Measurements from ENCODE around the gene UTS2B. TPM values are rescaled to one million over a fixed set of nuclear protein-coding genes. Genes with fewer than 3 reads are reported as not detected.

Gene UTS2B
- total and polyA plus RNA-seq, 10 of the 15 experiments (the other 5 are each of a cell fraction or from before 2014, with no cell fraction given): 0.15 to 0.72 (median 0.44) TPM

DNA sequence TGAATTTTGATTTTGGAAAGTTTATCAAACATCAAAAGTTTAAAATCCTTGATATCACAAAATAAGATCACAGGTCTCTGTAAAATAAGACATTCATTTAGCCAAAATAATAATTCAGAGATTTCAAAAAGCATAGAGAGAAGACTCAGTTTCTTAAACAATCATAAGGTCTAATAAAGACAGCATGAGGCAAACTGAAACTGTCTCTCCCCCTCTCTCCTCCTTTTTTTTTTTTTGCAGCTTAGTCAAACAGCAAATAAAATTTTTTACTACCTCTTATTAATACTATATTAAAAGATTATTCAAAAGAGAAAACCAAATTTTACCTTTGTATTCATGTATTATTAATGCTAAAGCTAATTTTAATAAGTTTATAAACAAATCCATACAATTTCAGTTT, 73.9 kb downstream of the UTS2B start (continued):
- TF ChIP-seq EP300 (IDR thresholded peaks at IDR 0.05; ENCODE audit: borderline replicate concordance in 1 of 2, control insufficient read depth in 1 of 2, low read depth in 2 of 2, low read length in 2 of 2) (0 out of 4 replicates have a peak, but pooled peaks of 1 of the 2 experiments have one; percentile 10), YBX1 (IDR thresholded peaks at IDR 0.05) (no peak), NR2C1 (IDR thresholded peaks at IDR 0.05) (no peak), MTA3 (IDR thresholded peaks at IDR 0.05; ENCODE audit: borderline replicate concordance, low read length) (no peak), JUNB (IDR thresholded peaks at IDR 0.05) (peak; percentile 83), TCF12 (IDR thresholded peaks at IDR 0.05; ENCODE audit: low read depth, low read length) (no peak), ZSCAN29 (IDR thresholded peaks at IDR 0.05) (no peak), ZNF384 (IDR thresholded peaks at IDR 0.05; ENCODE audit: borderline replicate concordance, low read depth, low read length) (peak; percentile 69; the same call in 1 of the 2 replicates)
- TF ChIP-seq, protein P1, sequence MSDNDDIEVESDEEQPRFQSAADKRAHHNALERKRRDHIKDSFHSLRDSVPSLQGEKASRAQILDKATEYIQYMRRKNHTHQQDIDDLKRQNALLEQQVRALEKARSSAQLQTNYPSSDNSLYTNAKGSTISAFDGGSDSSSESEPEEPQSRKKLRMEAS (IDR thresholded peaks at IDR 0.05; ENCODE audit: low read depth, low read length): no peak
- TF ChIP-seq, protein P2, sequence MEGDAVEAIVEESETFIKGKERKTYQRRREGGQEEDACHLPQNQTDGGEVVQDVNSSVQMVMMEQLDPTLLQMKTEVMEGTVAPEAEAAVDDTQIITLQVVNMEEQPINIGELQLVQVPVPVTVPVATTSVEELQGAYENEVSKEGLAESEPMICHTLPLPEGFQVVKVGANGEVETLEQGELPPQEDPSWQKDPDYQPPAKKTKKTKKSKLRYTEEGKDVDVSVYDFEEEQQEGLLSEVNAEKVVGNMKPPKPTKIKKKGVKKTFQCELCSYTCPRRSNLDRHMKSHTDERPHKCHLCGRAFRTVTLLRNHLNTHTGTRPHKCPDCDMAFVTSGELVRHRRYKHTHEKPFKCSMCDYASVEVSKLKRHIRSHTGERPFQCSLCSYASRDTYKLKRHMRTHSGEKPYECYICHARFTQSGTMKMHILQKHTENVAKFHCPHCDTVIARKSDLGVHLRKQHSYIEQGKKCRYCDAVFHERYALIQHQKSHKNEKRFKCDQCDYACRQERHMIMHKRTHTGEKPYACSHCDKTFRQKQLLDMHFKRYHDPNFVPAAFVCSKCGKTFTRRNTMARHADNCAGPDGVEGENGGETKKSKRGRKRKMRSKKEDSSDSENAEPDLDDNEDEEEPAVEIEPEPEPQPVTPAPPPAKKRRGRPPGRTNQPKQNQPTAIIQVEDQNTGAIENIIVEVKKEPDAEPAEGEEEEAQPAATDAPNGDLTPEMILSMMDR (IDR thresholded peaks at IDR 0.05 in 2 of 3, conservative IDR thresholded peaks at IDR 0.05 in 1 of 3; ENCODE audit: control insufficient read depth in 2 of 3, extremely low read depth in 1 of 3, insufficient read depth in 1 of 3, low read depth in 3 of 3, low read length in 3 of 3): no peak
- TF ChIP-seq, protein P3, sequence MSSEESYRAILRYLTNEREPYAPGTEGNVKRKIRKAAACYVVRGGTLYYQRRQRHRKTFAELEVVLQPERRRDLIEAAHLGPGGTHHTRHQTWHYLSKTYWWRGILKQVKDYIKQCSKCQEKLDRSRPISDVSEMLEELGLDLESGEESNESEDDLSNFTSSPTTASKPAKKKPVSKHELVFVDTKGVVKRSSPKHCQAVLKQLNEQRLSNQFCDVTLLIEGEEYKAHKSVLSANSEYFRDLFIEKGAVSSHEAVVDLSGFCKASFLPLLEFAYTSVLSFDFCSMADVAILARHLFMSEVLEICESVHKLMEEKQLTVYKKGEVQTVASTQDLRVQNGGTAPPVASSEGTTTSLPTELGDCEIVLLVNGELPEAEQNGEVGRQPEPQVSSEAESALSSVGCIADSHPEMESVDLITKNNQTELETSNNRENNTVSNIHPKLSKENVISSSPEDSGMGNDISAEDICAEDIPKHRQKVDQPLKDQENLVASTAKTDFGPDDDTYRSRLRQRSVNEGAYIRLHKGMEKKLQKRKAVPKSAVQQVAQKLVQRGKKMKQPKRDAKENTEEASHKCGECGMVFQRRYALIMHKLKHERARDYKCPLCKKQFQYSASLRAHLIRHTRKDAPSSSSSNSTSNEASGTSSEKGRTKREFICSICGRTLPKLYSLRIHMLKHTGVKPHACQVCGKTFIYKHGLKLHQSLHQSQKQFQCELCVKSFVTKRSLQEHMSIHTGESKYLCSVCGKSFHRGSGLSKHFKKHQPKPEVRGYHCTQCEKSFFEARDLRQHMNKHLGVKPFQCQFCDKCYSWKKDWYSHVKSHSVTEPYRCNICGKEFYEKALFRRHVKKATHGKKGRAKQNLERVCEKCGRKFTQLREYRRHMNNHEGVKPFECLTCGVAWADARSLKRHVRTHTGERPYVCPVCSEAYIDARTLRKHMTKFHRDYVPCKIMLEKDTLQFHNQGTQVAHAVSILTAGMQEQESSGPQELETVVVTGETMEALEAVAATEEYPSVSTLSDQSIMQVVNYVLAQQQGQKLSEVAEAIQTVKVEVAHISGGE (CRISPR knock-in tag; IDR thresholded peaks at IDR 0.05): no peak
